Suprapubic skin (tissue), 3 donors: ENCODE measurements around the gene PSMC3.

Source experiments
- CTCF ChIP-seq, 2 donors: fragments of 200-600 bp in 1 of 2; fragments of 450-650 bp in 1 of 2; sonication (generic) in 1 of 2; IDR thresholded peaks; one replicate each; pipeline ENCODE4 v1.5.1; 2016 to 2019; ENCODE audit warnings: antibody characterized with exemption in 2 of 2, mild to moderate bottlenecking in 1 of 2, moderate library complexity in 1 of 2
- POLR2AphosphoS5 ChIP-seq, 3 donors: sonication (generic); formaldehyde crosslinking; IDR thresholded peaks; one replicate each; pipeline ENCODE4 v1.6.1; 2017; ENCODE audit warnings: antibody characterized with exemption in 3 of 3

- no peak for TF ChIP-seq POLR2AphosphoS5 (IDR thresholded peaks at IDR 0.05)
- no peak for TF ChIP-seq CTCF (IDR thresholded peaks at IDR 0.05)
Observed at GRCh38 chr11:47466201-47466600, 40.0 kb upstream of the PSMC3 start.
